Left ventricle myocardium inferior (tissue), 1 donor: Measurements from ENCODE around the gene BPIFB3. TPM values are rescaled to one million over a fixed set of nuclear protein-coding genes. Genes with fewer than 3 reads are reported as not detected.
"Not testable (repeated sequence)": the region's sequence is repeated elsewhere in the genome, so short reads cannot be mapped to it uniquely, and the experiment has no call there.

Source experiments
- DNase-seq: peaks from one replicate; pipeline ENCODE4 v3.0.0-alpha.2; 2020
- H3K27ac ChIP-seq: fragments of 200-600 bp; replicated peaks from 2 replicates; pipeline ENCODE4 v1.8.0; 2021
- H3K27me3 ChIP-seq: fragments of 200-600 bp; 2 replicates; pipeline ENCODE4 v1.8.0; 2021; ENCODE audit warnings: low read depth
- H3K36me3 ChIP-seq: fragments of 200-600 bp; 2 replicates; pipeline ENCODE4 v1.8.0; 2021
- H3K4me1 ChIP-seq: fragments of 200-600 bp; 2 replicates; pipeline ENCODE4 v1.8.0; 2021
- H3K4me3 ChIP-seq: fragments of 200-600 bp; 2 replicates; pipeline ENCODE4 v1.8.0; 2021; ENCODE audit warnings: mild to moderate bottlenecking, moderate library complexity
- H3K9me3 ChIP-seq: fragments of 200-600 bp; replicated peaks from 2 replicates; pipeline ENCODE4 v1.8.0; 2021
- intact Hi-C: fragments of 100-400 bp; cut with micrococcal nuclease; formaldehyde crosslinking; loops from one replicate; pipeline ENCODE4 v1.11.0; 2022
- total RNA-seq: library from RNA; stranded (reverse); fragmentation: NEBNext Ultra II Directional; extraction: Animal tissue kit (Norgen Biotek cat#: 25700); gene quantifications from one replicate; pipeline ENCODE4 v1.2.1, GENCODE V29; 2021
- TF ChIP-seq, protein P1 (sequence below): fragments of 200-600 bp; IDR thresholded peaks from 2 replicates; pipeline ENCODE4 v1.8.0; 2021; ENCODE audit warnings: antibody characterized with exemption, mild to moderate bottlenecking, borderline replicate concordance
- donor health status: DM: no; HTN: yes; CAD: no; lungs with severe emphysema.

BPIFB3 gene
- total RNA-seq, 1 donor from 2014 or later: not detected

- Histone ChIP-seq H3K27me3 (peaks cover 25% of the 10 kb centered on the region), H3K36me3 (no peaks in the 10 kb centered on the region), H3K4me3 (no peak overlapping the region), H3K9me3 (no peaks in the 10 kb centered on the region), H3K27ac (no peak overlapping the region), H3K4me1 (no peaks in the 10 kb centered on the region)
- no peak for DNase-seq
- intact Hi-C loops: no loop called here
- TF ChIP-seq, protein P1, sequence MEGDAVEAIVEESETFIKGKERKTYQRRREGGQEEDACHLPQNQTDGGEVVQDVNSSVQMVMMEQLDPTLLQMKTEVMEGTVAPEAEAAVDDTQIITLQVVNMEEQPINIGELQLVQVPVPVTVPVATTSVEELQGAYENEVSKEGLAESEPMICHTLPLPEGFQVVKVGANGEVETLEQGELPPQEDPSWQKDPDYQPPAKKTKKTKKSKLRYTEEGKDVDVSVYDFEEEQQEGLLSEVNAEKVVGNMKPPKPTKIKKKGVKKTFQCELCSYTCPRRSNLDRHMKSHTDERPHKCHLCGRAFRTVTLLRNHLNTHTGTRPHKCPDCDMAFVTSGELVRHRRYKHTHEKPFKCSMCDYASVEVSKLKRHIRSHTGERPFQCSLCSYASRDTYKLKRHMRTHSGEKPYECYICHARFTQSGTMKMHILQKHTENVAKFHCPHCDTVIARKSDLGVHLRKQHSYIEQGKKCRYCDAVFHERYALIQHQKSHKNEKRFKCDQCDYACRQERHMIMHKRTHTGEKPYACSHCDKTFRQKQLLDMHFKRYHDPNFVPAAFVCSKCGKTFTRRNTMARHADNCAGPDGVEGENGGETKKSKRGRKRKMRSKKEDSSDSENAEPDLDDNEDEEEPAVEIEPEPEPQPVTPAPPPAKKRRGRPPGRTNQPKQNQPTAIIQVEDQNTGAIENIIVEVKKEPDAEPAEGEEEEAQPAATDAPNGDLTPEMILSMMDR: no peak
These were observed 39.9 kb downstream of the BPIFB3 start for GRCh38 chr20:33093582-33093981.

- H3K4me1 ChIP-seq: no peaks in the 10 kb centered on the region
- H3K9me3 ChIP-seq: no peaks in the 10 kb centered on the region
- no peaks in the 10 kb centered on the region for H3K36me3 ChIP-seq
- no peak for DNase-seq
- TF ChIP-seq, protein P1: no peak
- intact Hi-C loops: no loop called here
- H3K27me3 ChIP-seq: peaks cover 23% of the 10 kb centered on the region
- H3K4me3 ChIP-seq: no peak overlapping the region
- no peak overlapping the region for H3K27ac ChIP-seq
These were observed 41.5 kb downstream of the BPIFB3 start for GRCh38 chr20:33095249-33095648.

DNA sequence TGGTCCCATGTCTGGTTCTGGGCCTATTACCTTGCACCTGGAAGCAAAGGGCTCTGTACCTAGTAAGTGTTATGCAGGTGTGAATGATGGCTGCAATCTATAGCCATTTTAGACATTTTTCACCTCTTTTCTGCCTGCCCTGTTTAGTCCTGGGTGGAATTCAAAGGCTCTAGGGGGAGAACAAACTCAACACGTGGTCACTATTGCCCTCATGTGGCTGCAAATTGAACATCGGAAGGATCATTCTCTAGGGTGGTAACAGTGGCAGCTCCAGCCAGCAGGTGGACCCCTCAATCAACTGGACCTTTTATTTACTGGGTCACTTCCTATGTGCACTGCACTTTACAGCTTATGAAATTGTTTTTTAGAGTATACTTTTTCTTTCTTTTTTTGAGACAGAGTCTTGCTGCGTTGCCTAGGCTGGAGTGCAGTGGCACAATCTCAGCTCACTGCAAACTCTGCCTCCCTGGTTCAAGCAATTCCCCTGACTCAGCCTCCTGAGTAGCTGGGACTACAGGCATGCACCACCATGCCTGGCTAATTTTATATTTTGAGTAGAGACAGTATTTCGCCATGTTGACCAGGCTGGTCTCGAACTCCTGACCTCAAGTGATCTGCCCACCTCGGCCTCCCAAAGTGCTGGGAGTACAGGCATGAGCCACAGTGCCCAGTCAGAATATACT is 42.3 kb downstream of the BPIFB3 start:
- H3K36me3 ChIP-seq, H3K4me3 ChIP-seq, H3K4me1 ChIP-seq, H3K27ac ChIP-seq, DNase-seq, H3K9me3 ChIP-seq, intact Hi-C loops: not testable (repeated sequence)
- TF ChIP-seq, protein P1: peak; percentile 76
- peaks cover 24% of the 10 kb centered on the region for H3K27me3 ChIP-seq

DNA sequence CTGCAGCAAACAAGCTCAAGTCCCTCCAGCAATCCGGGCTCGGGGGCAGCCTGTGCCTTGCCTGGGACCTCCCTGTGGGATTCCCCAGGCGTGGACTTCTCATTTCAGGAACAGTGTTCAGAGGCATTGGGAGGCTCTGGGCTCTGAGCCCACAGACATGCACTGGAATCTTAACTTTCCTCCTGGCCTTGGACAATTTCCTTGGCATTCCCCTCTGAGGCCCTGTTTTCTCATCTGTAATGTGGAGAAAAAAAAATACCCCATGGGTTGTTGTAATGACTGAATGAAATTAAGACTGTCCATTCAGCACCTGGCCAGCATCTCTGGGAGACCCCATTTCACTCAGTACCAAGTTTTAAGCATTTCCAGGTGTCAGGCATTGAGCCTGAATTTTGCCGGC is 43.3 kb downstream of the BPIFB3 start:
- Histone ChIP-seq H3K4me1 (no peaks in the 10 kb centered on the region), H3K27ac (no peak overlapping the region), H3K4me3 (no peak overlapping the region), H3K27me3 (peaks cover 24% of the 10 kb centered on the region), H3K36me3 (no peaks in the 10 kb centered on the region), H3K9me3 (no peaks in the 10 kb centered on the region)
- TF ChIP-seq, protein P1: no peak
- no peak for DNase-seq
- intact Hi-C loops: no loop called here

DNA sequence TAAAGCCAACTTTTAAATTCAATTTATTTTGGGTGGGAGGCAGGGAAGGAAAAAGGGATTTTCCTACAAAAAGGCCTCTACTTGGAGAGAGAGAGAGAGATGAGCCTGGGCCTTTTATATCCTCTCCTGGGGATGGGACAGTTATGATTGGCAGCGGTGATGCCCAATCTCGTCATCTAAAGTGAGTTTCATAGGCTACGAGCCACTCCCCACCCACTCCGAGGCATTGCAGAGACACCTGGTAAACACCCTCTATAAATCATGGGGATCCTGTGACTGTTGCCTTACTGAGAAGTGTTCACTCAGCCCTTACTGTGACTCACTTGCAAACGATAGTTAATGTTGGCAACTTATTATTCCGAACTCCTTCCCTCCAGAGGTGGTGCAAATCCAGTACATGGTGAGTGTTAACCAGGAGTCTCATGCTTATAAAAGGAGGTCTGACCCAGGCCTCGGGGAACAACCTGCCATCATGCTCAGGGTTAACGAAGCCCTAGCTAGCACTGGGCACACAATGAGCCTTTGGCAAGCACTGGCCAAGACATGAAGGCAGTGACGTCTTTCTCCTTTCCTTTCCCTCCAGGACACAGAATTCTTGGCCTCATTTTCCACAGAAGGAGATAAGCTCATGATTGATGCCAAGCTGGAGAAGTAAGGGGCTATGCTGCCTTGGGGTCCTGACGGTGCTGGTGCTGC is 46.3 kb downstream of the BPIFB3 start:
- Histone ChIP-seq H3K27ac (no peak overlapping the region), H3K9me3 (no peaks in the 10 kb centered on the region), H3K36me3 (no peaks in the 10 kb centered on the region), H3K4me1 (no peaks in the 10 kb centered on the region), H3K4me3 (no peak overlapping the region), H3K27me3 (peaks cover 51% of the 10 kb centered on the region)
- intact Hi-C loops: no loop called here
- TF ChIP-seq, protein P1: no peak
- no peak for DNase-seq
